Activated T-helper 1 cell treated with anti-CD3 and anti-CD28 coated beads, Interleukin-2, amount 50 U/mL, for 16 hours (primary cell): ENCODE results near the gene TCF7.

ENCODE experiments used
- DNase-seq, 2 donors: peaks; one replicate each; pipeline ENCODE4 v3.0.0-alpha.2; 2020; ENCODE audit warnings: low read depth in 1 of 2, low spot score in 1 of 2

The TCF7 gene

DNA sequence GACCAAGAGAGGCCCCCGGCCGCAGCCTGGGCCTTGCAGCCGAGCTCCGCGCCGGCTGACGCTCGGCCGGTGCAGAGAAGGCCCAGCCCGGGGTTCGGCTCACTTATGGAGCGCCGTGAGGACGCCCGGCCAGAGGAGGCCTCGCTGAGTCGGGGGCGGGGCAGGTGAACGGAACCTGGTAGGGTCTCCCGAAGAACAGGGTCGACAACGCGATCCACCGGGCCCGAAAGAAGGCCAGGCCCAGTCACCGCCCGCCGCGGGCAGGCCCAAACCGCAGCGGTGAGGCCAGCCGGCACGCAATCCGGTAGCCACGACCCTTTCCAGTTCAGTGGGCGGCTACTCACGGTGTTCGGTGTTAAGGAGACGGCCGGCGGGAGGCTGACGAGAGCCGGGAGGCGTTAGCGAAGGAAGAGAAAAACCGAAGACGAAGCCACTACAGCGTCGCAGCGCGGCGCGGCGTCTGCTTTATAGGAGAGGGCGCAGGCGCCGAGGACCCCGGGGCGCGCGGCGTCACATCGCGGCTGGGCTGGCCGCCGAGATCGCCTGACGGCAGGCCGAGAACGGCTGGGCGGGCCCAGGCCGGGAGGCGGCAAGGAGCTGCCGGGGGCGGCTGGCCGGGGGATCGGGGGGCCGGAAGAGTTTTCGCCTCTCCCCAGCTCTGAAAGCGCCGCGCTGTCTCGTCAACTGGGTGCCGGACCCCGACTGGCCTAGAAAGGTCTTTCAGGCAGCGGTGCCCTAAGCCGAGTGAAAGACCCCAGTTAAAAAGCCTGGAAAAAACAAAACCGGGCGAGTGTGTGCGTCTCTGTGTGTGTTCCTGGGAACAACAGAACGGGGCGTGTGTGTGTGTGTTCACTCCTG, 62.3 kb downstream of the TCF7 start, which contains the start of gene SKP1:
SKP1 (minus strand) TSS at position 440 of the 858 bp plus-strand sequence. CDS start 2,928 bp downstream, outside the sequence.
- peak; percentile 71 to 76 for DNase-seq

DNA sequence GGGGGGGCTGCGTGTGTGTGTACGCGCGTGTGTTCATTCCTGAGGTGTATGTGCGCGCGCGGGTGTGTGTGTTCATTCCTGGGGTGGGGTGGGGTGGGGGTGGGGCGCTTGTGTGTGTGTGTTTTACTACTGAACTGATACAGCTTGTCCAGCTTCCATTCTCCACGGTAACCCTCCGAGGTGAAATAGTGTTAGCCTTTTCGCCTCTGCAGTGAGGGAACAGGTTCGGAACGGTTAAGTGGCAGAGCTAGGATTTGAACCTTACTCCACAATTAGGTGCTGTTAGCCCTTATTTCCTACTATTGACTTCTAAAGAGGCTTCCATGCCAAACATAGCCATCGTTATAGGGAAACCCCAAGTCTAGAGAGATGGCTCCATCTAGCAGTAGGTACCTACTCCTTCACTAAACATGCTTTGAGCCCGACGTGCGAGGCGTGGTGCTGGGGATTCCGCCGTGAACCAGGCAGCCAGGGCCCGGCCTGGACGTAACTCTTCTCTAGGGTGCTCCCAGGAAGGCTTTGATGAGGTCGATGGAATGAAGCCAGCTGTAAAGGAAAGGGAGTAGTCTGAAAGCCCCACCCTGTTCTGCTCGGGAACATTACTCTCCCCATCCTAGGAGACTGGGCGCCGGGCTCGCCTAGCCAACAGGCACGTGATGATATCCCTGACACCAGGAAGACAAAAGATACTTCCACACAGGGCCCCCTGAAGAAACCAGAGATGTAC, 63.1 kb downstream of the TCF7 start:
- DNase-seq: no peak

- DNase-seq: no peak
Observed at GRCh38 chr5:134178096-134178419, 63.6 kb downstream of the TCF7 start.

- DNase-seq: no peak
Observed at GRCh38 chr5:134183481-134183880, 69.0 kb downstream of the TCF7 start.

DNA sequence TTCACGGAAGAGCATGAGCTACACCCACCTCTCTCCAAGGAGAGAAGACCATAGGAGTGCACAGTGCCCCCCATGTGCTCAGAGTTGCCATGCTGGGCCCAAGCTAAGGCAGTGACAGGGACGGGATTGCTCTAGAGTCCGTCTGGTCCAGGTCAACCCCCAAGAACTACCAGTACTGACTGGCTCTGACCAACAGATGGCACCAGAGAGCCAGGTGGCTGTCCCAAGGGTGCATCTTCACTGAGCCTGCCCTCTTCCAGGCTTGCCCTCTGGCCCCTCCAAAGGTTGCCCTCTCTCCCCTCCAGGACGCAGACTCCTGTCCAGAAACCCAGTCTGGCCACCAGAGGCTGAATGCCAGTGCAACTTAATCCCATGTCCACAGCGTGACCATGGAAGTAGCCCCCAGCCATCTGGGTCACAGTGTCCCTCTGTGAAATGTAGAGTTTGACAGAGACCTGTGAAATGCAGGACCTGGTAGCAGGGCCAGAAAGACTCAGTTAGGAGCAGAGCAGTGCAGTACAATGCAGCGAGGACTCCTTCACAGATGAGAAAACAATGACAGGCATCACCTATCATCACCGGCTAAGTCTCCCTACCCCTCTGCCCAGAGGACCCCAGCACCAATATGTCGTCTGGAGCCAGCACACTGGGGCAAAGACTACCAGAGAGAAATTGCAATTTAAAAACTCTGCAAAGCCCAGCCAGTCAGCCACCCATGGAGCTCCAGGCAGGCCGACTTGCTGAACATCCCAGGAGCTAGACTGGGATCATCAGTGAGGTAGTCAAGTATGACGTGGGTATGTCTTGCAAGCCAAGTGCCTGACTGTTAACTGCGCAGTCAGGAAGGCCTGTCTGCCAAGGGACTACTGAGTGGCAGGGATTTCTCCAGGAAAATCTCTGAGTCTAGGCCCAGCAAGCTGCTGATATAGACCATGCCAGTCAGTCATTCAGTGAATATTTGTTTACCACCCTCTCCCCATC, 70.0 kb downstream of the TCF7 start:
- peak; percentile 56 to 59 for DNase-seq

DNA sequence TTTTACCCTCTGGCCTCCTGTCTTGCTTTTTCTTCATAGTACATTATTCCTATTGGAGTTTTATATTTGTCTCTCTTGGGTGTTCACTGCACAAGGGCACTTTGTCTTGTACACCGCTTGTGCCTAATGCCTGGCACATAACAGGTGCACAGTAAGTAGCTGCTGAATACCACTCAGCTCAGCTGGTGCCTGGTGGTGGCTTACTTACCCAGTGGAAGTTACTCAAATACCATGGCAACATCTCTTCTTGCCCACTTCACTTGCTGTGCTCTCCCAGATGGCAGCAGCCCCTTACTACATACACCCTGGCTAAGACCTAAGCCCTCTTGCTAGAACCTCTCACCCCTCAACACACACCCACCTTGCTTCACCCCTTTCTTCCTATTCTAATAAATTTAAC, 73.6 kb downstream of the TCF7 start:
- no peak for DNase-seq

- DNase-seq: no peak
Observed at GRCh38 chr5:134189031-134189430, 74.5 kb downstream of the TCF7 start.

DNA sequence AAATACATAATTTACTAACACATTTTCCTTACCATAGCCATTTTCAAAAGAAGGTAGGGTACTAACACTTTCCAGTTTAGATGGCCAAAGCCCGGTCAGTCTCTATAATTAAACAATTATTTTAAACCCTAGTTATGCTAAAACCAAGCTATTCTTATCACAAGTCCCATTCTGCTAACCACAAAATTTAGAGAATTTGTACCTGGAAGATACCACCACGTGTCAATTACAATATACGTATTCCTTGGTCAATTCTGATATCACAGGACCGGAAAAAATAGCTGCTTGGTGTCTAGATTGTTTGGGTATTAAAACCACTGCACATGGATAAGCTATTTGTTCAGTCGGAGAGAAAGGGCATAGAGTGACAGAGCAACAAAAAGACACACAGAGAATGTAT, 81.2 kb downstream of the TCF7 start:
- no peak for DNase-seq
